MM.1S (cell line): ENCODE data around the gene CFAP107.

Experiments used
- EZH2 ChIP-seq: fragments of 300-600 bp; sonication (generic); optimal IDR thresholded peaks from 2 replicates; pipeline ENCODE3; 2017; ENCODE audit warnings: low read depth, mild to moderate bottlenecking, antibody characterized with exemption, low read length, mixed read lengths
- TF ChIP-seq, protein P1 (sequence below): fragments of 300-600 bp; sonication (generic); IDR thresholded peaks from 2 replicates; pipeline ENCODE4 v1.5.1; 2016; ENCODE audit warnings: antibody characterized with exemption, low read length, mixed read lengths

DNA sequence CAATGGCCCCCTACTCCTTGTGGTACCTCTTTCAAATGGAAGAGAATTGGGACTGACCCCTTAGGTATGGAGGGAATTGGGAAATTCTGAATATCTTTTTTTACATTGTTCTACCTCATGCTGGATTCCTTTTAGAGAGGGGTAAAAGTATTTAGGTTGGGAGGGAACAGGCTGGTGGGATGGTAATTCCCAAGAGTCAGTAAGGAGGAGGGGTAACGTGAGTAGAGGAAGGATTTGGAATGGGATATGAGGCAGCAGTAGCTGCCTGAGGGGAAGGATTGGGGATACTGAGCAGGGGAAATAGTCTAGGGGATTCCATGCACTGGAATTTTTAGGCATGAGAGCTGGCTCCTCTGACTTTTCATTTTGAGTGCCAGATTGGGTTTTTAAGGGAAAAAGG is 33.9 kb upstream of the CFAP107 start:
- TF ChIP-seq, protein P1, sequence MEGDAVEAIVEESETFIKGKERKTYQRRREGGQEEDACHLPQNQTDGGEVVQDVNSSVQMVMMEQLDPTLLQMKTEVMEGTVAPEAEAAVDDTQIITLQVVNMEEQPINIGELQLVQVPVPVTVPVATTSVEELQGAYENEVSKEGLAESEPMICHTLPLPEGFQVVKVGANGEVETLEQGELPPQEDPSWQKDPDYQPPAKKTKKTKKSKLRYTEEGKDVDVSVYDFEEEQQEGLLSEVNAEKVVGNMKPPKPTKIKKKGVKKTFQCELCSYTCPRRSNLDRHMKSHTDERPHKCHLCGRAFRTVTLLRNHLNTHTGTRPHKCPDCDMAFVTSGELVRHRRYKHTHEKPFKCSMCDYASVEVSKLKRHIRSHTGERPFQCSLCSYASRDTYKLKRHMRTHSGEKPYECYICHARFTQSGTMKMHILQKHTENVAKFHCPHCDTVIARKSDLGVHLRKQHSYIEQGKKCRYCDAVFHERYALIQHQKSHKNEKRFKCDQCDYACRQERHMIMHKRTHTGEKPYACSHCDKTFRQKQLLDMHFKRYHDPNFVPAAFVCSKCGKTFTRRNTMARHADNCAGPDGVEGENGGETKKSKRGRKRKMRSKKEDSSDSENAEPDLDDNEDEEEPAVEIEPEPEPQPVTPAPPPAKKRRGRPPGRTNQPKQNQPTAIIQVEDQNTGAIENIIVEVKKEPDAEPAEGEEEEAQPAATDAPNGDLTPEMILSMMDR = no peak
- no peak for TF ChIP-seq EZH2
